K562 (cell line): ENCODE measurements around the gene UBE2N. TPM values are rescaled to one million over a fixed set of nuclear protein-coding genes. Genes with fewer than 3 reads are reported as not detected.

Source experiments
- ATAC-seq: fragments of 200-7000 bp; cut with Tn5 transposase; 3 replicates; pipeline ENCODE4 v1.9.1; 2020; ENCODE audit warnings: moderate library complexity
- BruUV-seq: library from RNA; stranded (reverse); fragments of 400-500 nt; replicated peaks from 2 replicates; lab custom pipeline; 2021; lab: Mats Ljungman, UMichigan
- CTCF ChIA-PET: fragments of 300-600 bp; formaldehyde crosslinking; extraction: SDS; loops from one replicate; lab custom pipeline; 2021; ENCODE audit warnings: low intra/inter-chr PET ratio; lab: Yijun Ruan, JAX
- POLR2A ChIA-PET: fragments of 300-600, 350-650 bp; sonication (Branson Sonifier 250); formaldehyde crosslinking; extraction: SDS; loops from one replicate; lab custom pipeline; 2021; ENCODE audit warnings: antibody characterized with exemption, inconsistent platforms; lab: Yijun Ruan, JAX
- DNase-seq, 4 experiments: peaks; one replicate each; pipeline versions ENCODE4 v3.0.0 to v3.0.0-alpha.2; 2011 to 2018; ENCODE audit warnings: low spot score in 3 of 4, mixed read lengths in 3 of 4; ENCODE audit errors: extremely low read depth in 1 of 4
- FAIRE-seq: peaks from 2 replicates; lab custom pipeline; 2011; peaks lifted over from hg19 to GRCh38; lab: Jason Lieb, UNC
- H2AFZ ChIP-seq: 2 replicates; pipeline ENCODE4 v1.6.0; 2011; ENCODE audit warnings: low read depth, low read length, control low read depth, inconsistent platforms
- H3K27ac ChIP-seq: fragments of 200-600 bp; 3 replicates; pipeline ENCODE4 v1.8.0; 2011; ENCODE audit warnings: low read depth, mild to moderate bottlenecking, control low read depth, inconsistent platforms, low read length, moderate library complexity, mixed read lengths; ENCODE audit errors: extremely low read depth
- H3K27me3 ChIP-seq, 2 experiments: fragments of 300-600 bp in 1 of 2; 2 replicates in 1 of 2; 3 replicates in 1 of 2; pipeline versions ENCODE4 v1.6.0 to v1.8.0; 2011; ENCODE audit warnings: inconsistent platforms in 2 of 2, low read length in 2 of 2, mild to moderate bottlenecking in 1 of 2, mixed read lengths in 1 of 2, moderate library complexity in 1 of 2; ENCODE audit not compliant: control insufficient read depth in 2 of 2, insufficient read depth in 2 of 2
- H3K36me3 ChIP-seq: fragments of 300-600 bp; 3 replicates; pipeline ENCODE4 v1.8.0; 2011; ENCODE audit warnings: mild to moderate bottlenecking, low read length, inconsistent platforms; ENCODE audit not compliant: control insufficient read depth, insufficient read depth
- H3K4me1 ChIP-seq, 2 experiments: fragments of 200-600 bp in 1 of 2; replicated peaks in 1 of 2; 2 replicates in 1 of 2; 3 replicates in 1 of 2; pipeline versions ENCODE4 v1.5.1 to v1.8.0; 2011; ENCODE audit warnings: inconsistent platforms in 2 of 2, low read length in 2 of 2, mild to moderate bottlenecking in 1 of 2, mixed read lengths in 1 of 2, moderate library complexity in 1 of 2; ENCODE audit not compliant: control insufficient read depth in 2 of 2, insufficient read depth in 2 of 2
- H3K4me2 ChIP-seq: 2 replicates; pipeline ENCODE4 v1.6.1; 2011; ENCODE audit warnings: low read length, control low read depth, inconsistent platforms, mixed read lengths; ENCODE audit not compliant: insufficient read depth
- H3K4me3 ChIP-seq: fragments of 200-600 bp; sonication (generic), shearing (Covaris generic); 2 replicates; pipeline ENCODE4 v1.5.1; 2016; ENCODE audit warnings: control low read depth, inconsistent platforms
- H3K79me2 ChIP-seq: fragments of 200-600 bp; 3 replicates; pipeline ENCODE4 v1.8.0; 2011; ENCODE audit warnings: low read length, inconsistent platforms; ENCODE audit not compliant: control insufficient read depth, insufficient read depth
- H3K9ac ChIP-seq, 2 experiments: 2 replicates each; pipeline versions ENCODE4 v1.6.0 to v1.6.1; 2011; ENCODE audit warnings: low read depth in 2 of 2, low read length in 2 of 2, control low read depth in 1 of 2, inconsistent platforms in 1 of 2, mild to moderate bottlenecking in 1 of 2, mixed read lengths in 1 of 2; ENCODE audit not compliant: insufficient read depth in 1 of 2
- H3K9me1 ChIP-seq: one replicate; pipeline ENCODE4 v1.6.0; 2011; ENCODE audit warnings: inconsistent platforms, mild to moderate bottlenecking, low read length, moderate library complexity; ENCODE audit not compliant: control insufficient read depth, insufficient read depth
- H3K9me3 ChIP-seq: replicated peaks from 2 replicates; pipeline ENCODE4 v1.5.1; 2011; ENCODE audit warnings: low read depth, low read length, inconsistent platforms; ENCODE audit not compliant: control insufficient read depth, insufficient read depth
- H4K20me1 ChIP-seq: replicated peaks from 2 replicates; pipeline ENCODE4 v1.6.1; 2011; ENCODE audit warnings: low read length, inconsistent platforms, mixed read lengths; ENCODE audit not compliant: control insufficient read depth, insufficient read depth
- ATF7 ChIP-seq: fragments of 450-650 bp; IDR thresholded peaks from 2 replicates; pipeline ENCODE4 v1.7.1; 2014; ENCODE audit warnings: mild to moderate bottlenecking, moderate library complexity
- CBFA2T3 ChIP-seq: fragments of 450-650 bp; IDR thresholded peaks from 2 replicates; pipeline ENCODE4 v1.6.1; 2017
- CEBPB ChIP-seq: fragments of 450-650 bp; IDR thresholded peaks from 2 replicates; pipeline ENCODE4 v1.6.1; 2016; ENCODE audit warnings: missing genetic modification characterization, missing compliant biosample characterization
- CHCHD3 ChIP-seq: fragments of 250-450 bp; sonication (Bioruptor Pico); IDR thresholded peaks from 2 replicates; pipeline ENCODE4 v2.1.2; 2022; ENCODE audit warnings: mild to moderate bottlenecking
- CREB1 ChIP-seq, 2 experiments: sonication (generic) in 1 of 2; formaldehyde crosslinking in 1 of 2; IDR thresholded peaks; 2 replicates each; pipeline versions ENCODE4 v1.6.1 to v1.8.0; 2012 to 2022; ENCODE audit warnings: inconsistent platforms in 1 of 2, mild to moderate bottlenecking in 1 of 2, missing genetic modification reagents in 1 of 2, moderate library complexity in 1 of 2
- CREM ChIP-seq: IDR thresholded peaks from 2 replicates; pipeline ENCODE4 v1.6.1; 2014; ENCODE audit warnings: antibody characterized with exemption, low read depth
- EGR1 ChIP-seq: fragments of 450-650 bp; conservative IDR thresholded peaks from 2 replicates; pipeline ENCODE4 v1.6.1; 2017; ENCODE audit warnings: mild to moderate bottlenecking
- FOSL1 ChIP-seq: fragments of 200-800 bp; sonication (Bioruptor generic); conservative IDR thresholded peaks from 2 replicates; pipeline ENCODE4 v1.6.1; 2016; ENCODE audit warnings: missing genetic modification characterization, missing compliant biosample characterization
- GTF2E2 ChIP-seq: fragments of 200-800 bp; sonication (Bioruptor generic); IDR thresholded peaks from 2 replicates; pipeline ENCODE4 v1.6.1; 2016; ENCODE audit warnings: missing genetic modification characterization, missing compliant biosample characterization
- JUND ChIP-seq, 2 experiments: IDR thresholded peaks; 2 replicates in 1 of 2; 3 replicates in 1 of 2; pipeline ENCODE4 v1.6.1; 2011; ENCODE audit warnings: borderline replicate concordance in 2 of 2, low read depth in 2 of 2, low read length in 2 of 2, improper control_type of control experiment in 1 of 2, missing biosample characterization in 1 of 2, missing genetic modification characterization in 1 of 2, missing genetic modification reagents in 1 of 2
- PTBP1 ChIP-seq: fragments of 200-400 bp; formaldehyde crosslinking; IDR thresholded peaks from 2 replicates; pipeline ENCODE4 v1.6.1; 2017; ENCODE audit warnings: low read depth, low read length
- RAD21 ChIP-seq, 2 experiments: fragments of 250-450 bp in 1 of 2; fragments of 450-650 bp in 1 of 2; sonication (Bioruptor Pico) in 1 of 2; formaldehyde crosslinking in 1 of 2; IDR thresholded peaks in 1 of 2; conservative IDR thresholded peaks in 1 of 2; 2 replicates each; pipeline versions ENCODE4 v1.4.0 to v1.8.0; 2020 to 2022; ENCODE audit warnings: mild to moderate bottlenecking in 2 of 2, moderate library complexity in 1 of 2
- SMARCA4 ChIP-seq: fragments of 450-650 bp; IDR thresholded peaks from 2 replicates; pipeline ENCODE4 v1.6.1; 2016
- SMARCC2 ChIP-seq: fragments of 450-650 bp; IDR thresholded peaks from 2 replicates; pipeline ENCODE4 v1.6.1; 2017; ENCODE audit warnings: antibody characterized with exemption, moderate library complexity, mild to moderate bottlenecking, low read depth
- SMARCE1 ChIP-seq: fragments of 450-650 bp; IDR thresholded peaks from 2 replicates; pipeline ENCODE4 v1.7.1; 2016; ENCODE audit warnings: mild to moderate bottlenecking
- TGIF2 ChIP-seq: sonication (generic); formaldehyde crosslinking; IDR thresholded peaks from 2 replicates; pipeline ENCODE4 v1.8.1; 2022; ENCODE audit warnings: mild to moderate bottlenecking, missing genetic modification reagents, moderate library complexity
- THAP12 ChIP-seq: fragments of 250-450 bp; sonication (Bioruptor Pico); IDR thresholded peaks from 2 replicates; pipeline ENCODE4 v1.9.0; 2021; ENCODE audit warnings: mild to moderate bottlenecking, inconsistent platforms
- TRIM24 ChIP-seq, 2 experiments: fragments of 450-650 bp; IDR thresholded peaks; 2 replicates each; pipeline ENCODE4 v1.6.1; 2016
- ZNF143 ChIP-seq: sonication (generic); formaldehyde crosslinking; IDR thresholded peaks from 2 replicates; pipeline ENCODE4 v1.9.0; 2022; ENCODE audit warnings: mild to moderate bottlenecking, missing genetic modification reagents
- ZNF655 ChIP-seq: fragments of 250-450 bp; sonication (Bioruptor Pico); IDR thresholded peaks from 2 replicates; pipeline ENCODE4 v1.5.0; 2021
- WGBS: fragments of 100-300 bp; shearing (Covaris generic); methylation state at CpG from one replicate; pipeline ENCODE4 v1.1.6; 2016; ENCODE audit warnings: low coverage, mixed read lengths; ENCODE audit not compliant: insufficient coverage; ENCODE audit errors: missing lambda C conversion rate; 5-methylcytosine and 5-hydroxymethylcytosine counted together
- in situ Hi-C: fragments of 300-500 bp; cut with MboI; formaldehyde crosslinking; loops from 4 replicates; pipeline ENCODE4 v1.15.0; 2018; ENCODE audit warnings: inconsistent platforms, mixed read lengths
- intact Hi-C: fragments of 100-400 bp; cut with micrococcal nuclease; formaldehyde crosslinking; loops from 2 replicates; pipeline ENCODE4 v1.14.2; 2022
- polyA plus RNA-seq, 8 experiments: library from polyadenylated mRNA; depleted of rRNA in 4 of 8; stranded (reverse) in 5 of 8; unstranded in 3 of 8; fragments of >200 nt; fragmentation: Nextera tagmentation in 2 of 8; fragmentation: Illumina TruSeq in 1 of 8; extraction: Ambion mirVana in 2 of 8; extraction: Trizol in 1 of 8; gene quantifications; 2 replicates each; pipeline versions ENCODE4 v1.2.1 to v1.2.3, GENCODE V29; 2011 to 2014; ENCODE audit warnings: inconsistent platforms in 1 of 8, missing spikeins in 1 of 8
- total RNA-seq, 7 experiments: library from RNA; depleted of rRNA in 6 of 7; stranded (reverse); fragments of >200 nt in 6 of 7; fragmentation: Illumina TruSeq in 2 of 7; extraction: Trizol in 2 of 7; gene quantifications; 2 replicates each; pipeline versions ENCODE4 v1.2.1 to v1.2.3, GENCODE V29; 2011 to 2021; ENCODE audit warnings: low replicate concordance in 1 of 7

Gene UBE2N
- total and polyA plus RNA-seq, 9 of the 15 experiments (the other 6 are each of a cell fraction or from before 2014, with no cell fraction given) = 189 to 826 (median 260) TPM

- no peak overlapping the region for H3K4me3 ChIP-seq
- no peaks in the 10 kb centered on the region for H4K20me1 ChIP-seq
- H3K4me1 ChIP-seq = 0 out of 5 replicates have a peak, but pooled peaks cover 0 to 14% of the 10 kb centered on the region in 2 experiments
- peak overlapping the region; percentile 81; the same call in 1 of the 2 replicates for H2AFZ ChIP-seq
- no peaks in the 10 kb centered on the region for H3K36me3 ChIP-seq
- intact Hi-C loops = no loop called here
- 36% methylated on average over 3 of the region's 3 CpGs for WGBS
- no peaks in the 10 kb centered on the region for H3K27me3 ChIP-seq
- ChIA-PET POLR2A (interaction anchor here (0.9 kb wide), 2 partner anchors 15 to 22 kb away, joined by 3 to 4 read pairs; no protein-coding TSS in a partner anchor), CTCF (no interaction called here)
- no peak overlapping the region for H3K4me2 ChIP-seq
- H3K9me1 ChIP-seq = no peaks in the 10 kb centered on the region
- FAIRE-seq (peak; percentile 79), ATAC-seq (peak; percentile 64), DNase-seq (peak in 1 of 4 experiments; percentile 67)
- no peak overlapping the region for H3K9ac ChIP-seq
- no TSS peak for BruUV-seq
- H3K79me2 ChIP-seq = no peaks in the 10 kb centered on the region
- in situ Hi-C loops = no loop called here
- H3K27ac ChIP-seq = peak overlapping the region; percentile 37; the same call in 1 of the 3 replicates
- no peaks in the 10 kb centered on the region for H3K9me3 ChIP-seq
- TF ChIP-seq ZNF143 (CRISPR knock-in tag) (no peak), CREM (peak; percentile 45; the same call in 1 of the 2 replicates), TRIM24 (IDR thresholded peaks at IDR 0.05) (peak; percentile 31 to 37; a peak in 1 of 4 replicates), EGR1 (peak; percentile 83), CBFA2T3 (peak; percentile 54), ATF7 (no peak), CEBPB (peak; percentile 79), THAP12 (CRISPR knock-in tag) (no peak), SMARCE1 (peak; percentile 76), CREB1 (IDR thresholded peaks at IDR 0.05) (0 out of 2 replicates have a peak, but pooled peaks have one; percentile 52), CREB1 (CRISPR knock-in tag; IDR thresholded peaks at IDR 0.05) (no peak), FOSL1 (tag) (peak; percentile 81), RAD21 (CRISPR knock-in tag; conservative IDR thresholded peaks at IDR 0.05 in 1 of 2, IDR thresholded peaks at IDR 0.05 in 1 of 2) (no peak), JUND (IDR thresholded peaks at IDR 0.05; ENCODE audit: borderline replicate concordance, low read depth, low read length) (peak; percentile 84), JUND (tag; IDR thresholded peaks at IDR 0.05; ENCODE audit: borderline replicate concordance, low read depth, low read length) (peak; percentile 26; the same call in 1 of the 3 replicates), GTF2E2 (tag) (no peak), TGIF2 (no peak), ZNF655 (CRISPR knock-in tag) (no peak), SMARCA4 (peak; percentile 76), PTBP1 (no peak), CHCHD3 (CRISPR knock-in tag) (no peak), SMARCC2 (peak; percentile 53; the same call in 1 of the 2 replicates)
Measured at GRCh38 chr12:93461503-93461902, 19.8 kb upstream of the UBE2N start.
